MM.1S (cell line): ENCODE results near the gene TMEM163.

Experiments
- EZH2 ChIP-seq: fragments of 300-600 bp; sonication (generic); optimal IDR thresholded peaks from 2 replicates; pipeline ENCODE3; 2017; ENCODE audit warnings: low read depth, mild to moderate bottlenecking, antibody characterized with exemption, low read length, mixed read lengths
- EZH2phosphoT487 ChIP-seq: fragments of 300-600 bp; sonication (generic); IDR thresholded peaks from 2 replicates; pipeline ENCODE4 v1.6.1; 2018; ENCODE audit warnings: antibody characterized with exemption, low read length
- TF ChIP-seq, protein P1 (sequence below): fragments of 300-600 bp; sonication (generic); IDR thresholded peaks from 2 replicates; pipeline ENCODE4 v1.5.1; 2016; ENCODE audit warnings: antibody characterized with exemption, low read length, mixed read lengths

DNA sequence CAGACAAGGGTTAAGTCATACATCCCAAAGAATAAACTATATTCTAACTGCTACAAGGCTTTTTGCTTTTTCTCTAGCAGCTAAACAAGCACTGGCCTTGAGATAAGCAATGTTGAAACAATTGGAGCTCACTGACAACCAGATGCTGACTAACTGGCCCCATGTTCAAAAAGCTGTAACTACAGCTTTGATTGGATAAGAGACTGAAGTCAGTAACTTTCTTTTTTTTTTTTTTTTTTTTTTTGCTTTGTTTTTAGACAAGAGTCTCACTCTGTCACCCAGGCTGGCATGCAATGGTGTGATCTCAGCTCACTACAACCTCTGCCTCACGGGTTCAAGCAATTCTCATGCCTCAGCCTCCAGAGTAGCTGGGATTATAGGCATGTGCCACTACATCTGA lies 45.4 kb upstream of the TMEM163 start:
- TF ChIP-seq, protein P1, sequence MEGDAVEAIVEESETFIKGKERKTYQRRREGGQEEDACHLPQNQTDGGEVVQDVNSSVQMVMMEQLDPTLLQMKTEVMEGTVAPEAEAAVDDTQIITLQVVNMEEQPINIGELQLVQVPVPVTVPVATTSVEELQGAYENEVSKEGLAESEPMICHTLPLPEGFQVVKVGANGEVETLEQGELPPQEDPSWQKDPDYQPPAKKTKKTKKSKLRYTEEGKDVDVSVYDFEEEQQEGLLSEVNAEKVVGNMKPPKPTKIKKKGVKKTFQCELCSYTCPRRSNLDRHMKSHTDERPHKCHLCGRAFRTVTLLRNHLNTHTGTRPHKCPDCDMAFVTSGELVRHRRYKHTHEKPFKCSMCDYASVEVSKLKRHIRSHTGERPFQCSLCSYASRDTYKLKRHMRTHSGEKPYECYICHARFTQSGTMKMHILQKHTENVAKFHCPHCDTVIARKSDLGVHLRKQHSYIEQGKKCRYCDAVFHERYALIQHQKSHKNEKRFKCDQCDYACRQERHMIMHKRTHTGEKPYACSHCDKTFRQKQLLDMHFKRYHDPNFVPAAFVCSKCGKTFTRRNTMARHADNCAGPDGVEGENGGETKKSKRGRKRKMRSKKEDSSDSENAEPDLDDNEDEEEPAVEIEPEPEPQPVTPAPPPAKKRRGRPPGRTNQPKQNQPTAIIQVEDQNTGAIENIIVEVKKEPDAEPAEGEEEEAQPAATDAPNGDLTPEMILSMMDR = no peak
- TF ChIP-seq EZH2 = no peak
- TF ChIP-seq EZH2phosphoT487 = no peak
